GM19328 (cell line): ENCODE results near the gene RMRP.

ENCODE experiments used
- ATAC-seq: cut with Tn5 transposase; IDR thresholded peaks from one replicate; pipeline ENCODE4 v1.9.1; 2021; ENCODE audit warnings: mild to moderate bottlenecking, moderate library complexity; ENCODE audit not compliant: unreplicated experiment

Gene RMRP

GRCh38 chr9:35687306-35687705, 29.5 kb upstream of the RMRP start:
- no peak for ATAC-seq

- no peak for ATAC-seq
Measured at GRCh38 chr9:35686222-35687203, 28.7 kb upstream of the RMRP start.

- ATAC-seq = no peak
Measured at GRCh38 chr9:35685506-35685905, 27.7 kb upstream of the RMRP start.

GRCh38 chr9:35684921-35685320, 27.1 kb upstream of the RMRP start:
- no peak for ATAC-seq

DNA sequence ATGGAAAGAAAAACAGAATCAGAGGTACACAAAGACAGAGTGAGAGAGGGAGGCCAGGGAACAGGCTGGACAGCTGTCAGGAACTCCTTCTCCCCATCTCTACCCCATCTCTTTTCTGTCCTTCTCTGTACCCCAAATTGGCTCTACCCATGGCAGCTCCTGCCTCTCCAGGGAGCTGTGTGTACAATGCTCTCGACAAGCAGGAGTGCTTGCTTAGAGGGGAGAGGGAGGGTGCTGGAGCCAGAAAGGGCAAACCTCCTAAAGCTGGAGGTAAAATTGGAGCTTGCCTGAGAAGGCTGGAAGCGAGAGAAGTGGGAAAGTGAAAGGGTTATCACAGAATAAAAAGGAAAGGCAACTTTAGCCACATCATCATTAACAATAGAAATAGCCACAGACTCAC, 25.5 kb upstream of the RMRP start:
- no peak for ATAC-seq

DNA sequence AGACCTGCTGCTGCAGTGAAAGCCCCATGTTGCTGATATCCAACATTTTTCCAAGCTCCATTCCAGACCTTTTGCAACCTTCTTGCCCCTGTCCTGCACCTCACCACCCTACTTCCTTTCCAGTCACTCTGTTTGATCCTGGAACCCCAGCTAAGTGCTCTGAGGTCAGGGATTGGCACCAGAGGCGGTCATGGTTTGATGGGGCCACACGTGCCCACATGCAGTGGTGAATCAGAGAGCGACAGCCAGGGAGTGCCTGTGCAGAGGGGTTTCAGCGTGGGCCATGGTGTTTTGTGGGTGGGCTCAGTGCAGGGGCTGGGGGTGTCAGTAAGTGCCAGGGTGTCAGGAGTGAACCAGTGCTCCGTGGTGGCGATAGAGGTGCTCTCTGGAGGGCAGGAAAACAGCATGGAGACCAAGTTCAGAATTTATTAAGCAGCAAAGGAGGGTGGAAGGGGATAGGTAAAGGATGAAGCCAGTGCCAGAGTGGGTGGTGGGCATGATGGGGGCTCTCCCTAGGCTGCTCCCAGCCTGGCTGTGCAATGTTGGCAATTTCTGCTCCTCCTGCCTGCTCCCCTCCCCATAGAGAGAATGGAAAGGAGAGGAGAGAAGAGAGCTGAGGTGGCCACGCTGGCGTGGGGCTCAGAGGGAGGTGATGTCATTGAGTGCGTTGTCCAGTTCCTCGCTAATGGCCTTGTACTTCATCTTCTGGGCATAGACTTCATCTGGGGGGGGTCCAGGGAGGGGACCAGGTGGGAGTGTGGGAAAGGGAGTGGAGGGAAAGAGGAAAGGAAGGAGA, 24.9 kb upstream of the RMRP start:
- no peak for ATAC-seq

DNA sequence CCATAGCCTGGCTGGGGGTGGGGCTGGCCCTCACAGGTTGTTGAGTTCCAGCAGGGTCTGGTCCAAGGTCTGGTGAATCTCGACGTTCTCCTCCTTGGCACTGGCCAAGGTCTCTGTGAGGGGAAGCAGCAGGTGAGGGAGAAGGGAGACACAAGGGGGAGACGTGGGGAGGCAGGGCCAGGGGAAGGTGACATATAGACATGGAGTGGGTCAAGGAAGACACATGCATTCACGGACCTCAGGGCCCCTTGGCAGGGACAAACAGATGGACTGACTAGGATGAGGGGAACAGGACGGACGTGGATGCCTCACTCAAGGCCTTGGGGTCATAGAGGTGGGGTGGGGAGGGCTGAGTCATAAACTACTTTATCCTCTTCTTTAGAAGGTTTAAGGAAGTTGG, 24.2 kb upstream of the RMRP start:
- ATAC-seq = no peak

DNA sequence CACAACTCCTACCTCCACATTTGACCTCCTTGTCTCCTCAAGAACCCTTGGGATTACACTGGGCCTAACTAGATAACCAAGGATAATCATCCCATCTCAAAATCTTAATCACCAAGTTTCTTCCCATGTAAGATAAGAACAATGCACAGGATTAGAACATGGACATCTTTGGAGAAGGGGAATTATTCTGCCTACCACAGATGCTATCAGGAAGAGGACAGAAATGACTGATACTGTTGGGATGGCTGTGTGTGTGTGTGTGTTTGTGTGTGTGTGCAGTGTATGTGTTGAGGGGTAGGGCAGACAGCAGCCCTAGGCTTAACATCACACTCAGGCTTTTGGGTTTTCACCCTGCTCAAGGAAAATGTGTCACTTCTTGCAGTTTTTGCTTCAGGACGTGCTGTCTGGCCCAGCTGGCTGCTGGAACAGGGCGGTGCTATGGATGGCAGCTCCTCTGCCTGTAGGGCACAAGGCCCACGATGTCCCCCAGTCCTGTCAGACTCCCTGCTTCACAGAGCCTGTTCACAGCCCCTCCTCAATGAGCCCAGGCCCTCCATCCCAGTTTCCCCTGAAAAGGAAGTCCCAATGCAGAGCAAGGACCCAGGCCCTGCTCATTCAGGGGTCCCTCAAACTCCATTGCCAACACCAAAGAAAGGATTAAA, 23.7 kb upstream of the RMRP start:
- no peak for ATAC-seq

- ATAC-seq = no peak
Measured at GRCh38 chr9:35680331-35681105, 22.7 kb upstream of the RMRP start.

DNA sequence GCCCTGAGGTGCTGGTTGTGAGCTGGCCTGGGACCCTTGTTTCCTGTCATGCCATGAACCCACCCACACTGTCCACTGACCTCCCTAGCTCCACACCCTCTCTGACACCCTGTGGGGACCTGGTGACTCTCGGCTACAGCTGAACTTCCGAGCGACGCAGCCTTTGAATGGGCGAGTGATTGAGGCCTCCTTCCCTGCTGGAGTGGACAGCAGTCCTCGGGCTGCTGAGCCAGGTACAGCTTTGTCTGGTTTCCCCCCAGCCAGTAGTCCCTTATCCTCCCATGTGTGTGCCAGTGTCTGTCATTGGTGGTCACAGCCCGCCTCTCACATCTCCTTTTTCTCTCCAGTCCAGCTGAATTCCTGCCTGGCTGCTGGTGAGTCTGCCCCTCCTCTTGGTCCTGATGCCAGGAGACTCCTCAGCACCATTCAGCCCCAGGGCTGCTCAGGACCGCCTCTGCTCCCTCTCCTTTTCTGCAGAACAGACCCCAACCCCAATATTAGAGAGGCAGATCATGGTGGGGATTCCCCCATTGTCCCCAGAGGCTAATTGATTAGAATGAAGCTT, 22.0 kb upstream of the RMRP start:
- ATAC-seq = no peak

DNA sequence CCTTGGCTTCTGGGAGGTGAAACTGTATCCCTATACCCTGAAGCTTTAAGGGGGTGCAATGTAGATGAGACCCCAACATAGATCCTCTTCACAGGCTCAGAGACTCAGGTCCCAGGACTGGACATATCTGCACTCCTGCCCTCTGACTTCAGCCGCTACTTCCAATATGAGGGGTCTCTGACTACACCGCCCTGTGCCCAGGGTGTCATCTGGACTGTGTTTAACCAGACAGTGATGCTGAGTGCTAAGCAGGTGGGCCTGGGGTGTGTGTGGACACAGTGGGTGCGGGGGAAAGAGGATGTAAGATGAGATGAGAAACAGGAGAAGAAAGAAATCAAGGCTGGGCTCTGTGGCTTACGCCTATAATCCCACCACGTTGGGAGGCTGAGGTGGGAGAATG, 21.3 kb upstream of the RMRP start:
- no peak for ATAC-seq

GRCh38 chr9:35675732-35676392, 18.0 kb upstream of the RMRP start:
- no peak for ATAC-seq

DNA sequence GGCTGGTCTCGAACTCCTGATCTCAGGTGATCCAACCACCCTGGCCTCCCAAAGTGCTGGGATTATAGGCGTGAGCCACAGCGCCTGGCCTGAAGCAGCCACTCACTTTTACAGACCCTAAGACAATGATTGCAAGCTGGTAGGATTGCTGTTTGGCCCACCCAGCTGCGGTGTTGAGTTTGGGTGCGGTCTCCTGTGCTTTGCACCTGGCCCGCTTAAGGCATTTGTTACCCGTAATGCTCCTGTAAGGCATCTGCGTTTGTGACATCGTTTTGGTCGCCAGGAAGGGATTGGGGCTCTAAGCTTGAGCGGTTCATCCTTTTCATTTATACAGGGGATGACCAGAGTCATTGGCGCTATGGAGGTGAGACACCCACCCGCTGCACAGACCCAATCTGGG, 17.4 kb upstream of the RMRP start:
- no peak for ATAC-seq

- ATAC-seq = no peak
Measured at GRCh38 chr9:35674025-35674361, 16.2 kb upstream of the RMRP start.

GRCh38 chr9:35673132-35674024, 15.6 kb upstream of the RMRP start, which contains the start of gene CA9:
Gene CA9, plus strand, starts transcription at chr9:35673928. Its CDS starts 32 bp downstream, at chr9:35673960.
- ATAC-seq = no peak

DNA sequence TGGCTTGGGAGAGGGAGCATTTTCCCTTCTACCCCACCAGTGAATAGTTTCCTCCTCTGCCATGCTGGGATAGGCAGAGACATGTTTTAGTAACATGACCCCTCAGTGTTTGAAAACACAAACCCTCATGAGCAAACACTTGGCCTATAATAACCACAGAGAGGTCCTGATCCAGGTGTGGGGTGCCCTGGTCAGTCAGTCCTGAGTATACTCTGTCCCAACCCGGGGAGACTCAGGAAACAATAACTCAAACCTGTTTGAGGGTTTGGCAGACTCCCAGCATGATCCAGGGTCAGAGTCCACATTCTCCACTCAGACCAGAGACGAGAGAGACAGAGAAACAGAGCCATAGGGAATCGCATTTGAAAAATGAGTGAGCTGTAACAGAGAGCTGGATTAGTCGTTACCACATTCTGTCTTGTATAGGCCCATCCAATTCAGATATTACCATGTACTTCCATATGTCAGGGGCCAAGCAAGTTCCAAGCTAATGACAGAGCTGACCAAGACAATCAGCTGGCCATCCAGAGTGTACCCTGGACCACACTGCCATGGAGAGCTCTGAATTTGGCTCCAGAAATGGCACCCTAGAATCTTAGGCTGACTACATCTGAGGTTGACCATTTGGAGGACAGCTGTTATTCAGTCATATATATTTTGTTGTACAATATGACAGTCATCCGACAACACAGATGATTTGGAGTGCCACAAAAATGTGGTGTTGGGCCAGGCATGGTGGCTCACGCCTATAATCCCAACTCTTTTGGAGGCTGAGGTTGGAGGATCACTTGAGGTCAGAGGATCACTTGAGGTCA, 11.7 kb upstream of the RMRP start:
- ATAC-seq = no peak

- ATAC-seq = no peak
Measured at GRCh38 chr9:35667939-35668338, 10.1 kb upstream of the RMRP start.

DNA sequence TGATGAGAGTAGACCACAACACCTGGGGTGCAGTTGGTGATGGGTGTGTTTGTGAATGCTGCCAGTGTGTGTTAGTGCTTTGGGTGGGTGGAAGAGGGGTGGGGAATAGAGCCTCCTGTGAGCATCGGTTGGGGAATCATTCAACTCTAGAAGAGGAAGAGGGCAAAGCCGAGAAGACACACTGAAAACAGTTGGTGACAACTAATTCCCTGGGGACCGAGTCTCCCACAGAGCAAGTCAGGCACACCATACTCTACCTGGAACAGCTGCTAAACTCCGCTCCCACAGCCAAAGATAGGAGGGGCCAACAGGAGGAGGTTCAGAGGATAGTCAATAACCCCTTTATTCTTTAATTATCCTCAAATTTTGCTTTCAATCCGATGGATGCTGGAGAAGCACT, 8.7 kb upstream of the RMRP start:
- ATAC-seq = no peak
